ENCODE data around the gene BUD13.

The BUD13 gene

DNA sequence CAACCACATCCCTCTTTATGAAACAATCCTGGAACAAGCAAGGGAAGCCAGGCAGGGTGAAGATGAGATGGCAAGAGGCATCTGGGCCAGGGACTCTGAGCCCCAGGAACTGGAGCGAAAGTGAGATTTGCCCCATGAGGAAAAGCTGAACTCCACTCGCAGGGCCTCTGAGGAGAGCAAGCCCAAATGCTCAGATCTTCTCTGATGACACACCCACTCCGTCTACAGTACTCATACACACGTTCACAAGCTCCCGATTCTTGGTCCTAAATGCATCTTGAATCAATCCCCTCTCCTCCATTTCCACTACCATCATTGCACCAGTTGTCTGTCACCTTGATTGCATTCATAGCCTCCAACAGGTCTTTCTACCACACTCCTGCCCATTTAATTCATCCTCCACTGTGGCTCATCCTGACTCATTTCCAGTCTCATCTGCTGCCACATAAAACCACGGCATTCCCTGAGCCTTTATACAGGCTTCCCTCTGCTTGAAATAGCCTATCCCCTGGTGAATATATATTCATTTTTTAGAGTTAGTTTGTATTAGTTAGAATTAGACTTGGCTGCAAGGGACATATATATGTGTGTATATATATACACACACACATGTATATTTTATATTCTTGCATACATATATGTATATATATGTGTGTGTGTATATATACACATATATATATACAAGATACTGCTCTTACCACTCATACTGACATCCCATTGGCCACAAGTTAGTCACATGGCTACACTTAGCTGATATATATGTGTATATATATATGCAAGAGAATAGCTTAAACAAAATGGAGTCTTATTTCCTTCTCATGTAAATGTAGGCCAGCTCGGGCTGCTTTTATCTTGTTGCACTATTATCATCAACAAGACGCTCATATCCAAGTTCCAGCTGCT is 20.3 kb upstream of the BUD13 start:
- no peak for DNase-seq (ENCODE audit: low read depth)

GRCh38 chr11:116792144-116792868 is 19.5 kb upstream of the BUD13 start:
- DNase-seq (ENCODE audit: low read depth), result no peak

- no peak for DNase-seq (ENCODE audit: low read depth)
Measured at GRCh38 chr11:116791813-116792143, 19.0 kb upstream of the BUD13 start, which contains the start of gene APOA5. Gene APOA5, minus strand, starts transcription at chr11:116791879. Its CDS starts 19 bp downstream, at chr11:116791860.

- no peak for DNase-seq (ENCODE audit: low read depth)
Measured at GRCh38 chr11:116791002-116791812, 18.4 kb upstream of the BUD13 start.

- no peak for DNase-seq (ENCODE audit: low read depth)
Measured at GRCh38 chr11:116790167-116791001, 17.6 kb upstream of the BUD13 start.

DNA sequence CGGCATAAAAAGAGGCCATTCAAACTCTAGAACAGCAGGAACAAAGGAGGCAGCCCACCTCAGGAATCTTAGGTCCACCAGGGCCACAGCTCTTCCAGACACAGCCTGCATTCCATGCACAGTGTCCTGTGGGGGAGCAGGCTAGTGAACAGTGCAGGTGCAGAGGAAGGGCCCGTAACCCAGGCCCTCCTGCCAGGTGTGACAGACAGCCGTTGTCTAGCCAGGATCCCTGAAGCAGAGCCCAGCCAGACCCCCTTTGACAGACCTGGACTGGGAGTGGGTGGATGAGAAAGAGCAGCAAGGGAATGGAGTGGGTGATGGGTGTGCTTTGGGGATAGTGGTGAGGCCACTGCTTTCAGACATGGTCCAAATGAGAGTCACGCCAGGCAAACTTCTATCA is 16.2 kb upstream of the BUD13 start:
- no peak for DNase-seq (ENCODE audit: low read depth)

DNA sequence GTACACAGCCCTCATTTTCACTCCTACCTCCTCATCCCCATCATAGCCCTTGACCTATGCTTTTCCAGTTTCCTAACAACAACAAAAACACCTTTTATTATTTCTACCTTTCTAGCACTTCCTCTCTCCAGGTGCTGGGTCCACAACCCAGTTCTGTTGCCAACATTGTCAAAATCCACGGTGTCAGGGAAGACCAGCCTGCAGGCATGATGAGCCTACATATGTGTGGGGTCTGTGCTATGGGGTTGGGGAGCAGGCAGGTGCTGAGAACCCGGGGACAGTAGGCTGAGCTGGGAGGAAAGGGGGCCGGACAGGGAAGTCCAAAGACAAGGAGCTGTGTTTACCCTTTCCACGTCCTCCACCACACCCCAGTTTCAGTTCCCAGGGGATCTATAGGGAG is 15.7 kb upstream of the BUD13 start:
- DNase-seq (ENCODE audit: low read depth), result no peak

- DNase-seq (ENCODE audit: low read depth), result no peak
Measured at GRCh38 chr11:116787786-116788486, 15.1 kb upstream of the BUD13 start, which contains the start of gene ZPR1. Gene ZPR1, minus strand, starts transcription at chr11:116788023. Its CDS starts 33 bp downstream, at chr11:116787990.

- DNase-seq (ENCODE audit: low read depth), result no peak
Measured at GRCh38 chr11:116787436-116787785, 14.6 kb upstream of the BUD13 start.

GRCh38 chr11:116786966-116787365 is 14.2 kb upstream of the BUD13 start:
- DNase-seq (ENCODE audit: low read depth), result no peak

GRCh38 chr11:116786326-116786725 is 13.5 kb upstream of the BUD13 start:
- no peak for DNase-seq (ENCODE audit: low read depth)

GRCh38 chr11:116782728-116783127 is 9.9 kb upstream of the BUD13 start:
- no peak for DNase-seq (ENCODE audit: low read depth)

DNA sequence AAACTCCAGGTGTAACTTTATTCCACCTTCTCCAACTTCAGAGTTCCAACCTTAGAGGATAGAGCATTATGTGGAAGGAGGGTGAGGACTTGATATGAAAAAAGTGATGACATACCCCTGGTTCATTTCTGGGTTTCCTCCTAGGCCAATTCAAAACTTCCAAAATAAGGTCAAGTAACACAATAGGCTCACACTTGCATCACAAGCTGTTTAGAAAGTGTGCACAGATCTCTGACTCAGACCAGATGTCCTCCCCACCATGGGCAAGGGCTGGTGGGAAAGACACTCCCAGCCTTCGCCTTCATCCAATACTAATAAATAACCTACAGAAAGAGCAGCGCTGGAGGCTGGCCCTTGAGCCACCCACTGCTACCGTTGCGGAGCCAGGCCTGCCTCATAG is 5.8 kb upstream of the BUD13 start:
- no peak for DNase-seq (ENCODE audit: low read depth)

GRCh38 chr11:116777056-116777455 is 4.3 kb upstream of the BUD13 start:
- DNase-seq (ENCODE audit: low read depth), result no peak

DNA sequence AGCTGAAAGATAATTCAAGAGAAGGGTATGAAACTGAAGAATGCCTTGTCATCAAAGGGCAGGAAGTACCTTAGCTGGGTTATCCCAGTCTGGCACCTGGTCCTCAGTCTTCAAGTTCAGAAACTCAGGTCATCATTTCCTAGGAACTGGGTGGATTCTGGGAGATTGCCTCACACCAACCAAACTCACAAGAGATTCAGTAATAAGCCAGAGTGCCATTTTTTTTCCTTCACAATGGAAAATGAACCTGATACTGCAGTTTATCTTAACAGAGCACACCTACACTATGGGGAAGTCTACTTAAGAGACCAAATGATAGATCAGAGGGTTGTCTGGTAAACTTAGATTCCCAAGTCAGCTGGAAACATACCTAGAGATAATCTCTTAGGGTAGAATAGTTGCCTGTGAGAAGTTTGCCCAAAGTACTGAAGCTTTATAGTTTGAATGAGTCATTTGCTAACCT is 3.8 kb upstream of the BUD13 start:
- no peak for DNase-seq (ENCODE audit: low read depth)

DNA sequence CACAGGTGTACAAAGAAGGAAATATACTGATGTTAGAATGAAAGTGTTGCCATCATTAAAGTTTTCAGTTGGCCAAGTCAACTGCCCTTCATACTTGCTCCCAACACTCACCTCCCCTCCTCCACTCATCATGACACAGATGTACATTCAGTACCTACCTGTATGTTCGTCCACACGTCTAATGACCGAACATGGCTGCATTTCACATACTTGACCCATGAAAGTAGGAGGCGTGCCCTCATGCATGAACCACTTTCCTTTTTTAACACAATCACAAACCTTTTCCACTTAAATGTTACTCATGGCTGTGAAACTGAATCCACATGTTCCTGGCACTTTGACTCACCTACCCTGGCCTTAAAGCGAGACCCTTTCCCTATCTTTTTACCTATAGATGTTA is 3.2 kb upstream of the BUD13 start:
- no peak for DNase-seq (ENCODE audit: low read depth)

GRCh38 chr11:116774661-116775060 is 1.9 kb upstream of the BUD13 start:
- DNase-seq (ENCODE audit: low read depth), result no peak

- no peak for DNase-seq (ENCODE audit: low read depth)
Measured at GRCh38 chr11:116773203-116774097, 663 bp upstream of the BUD13 start.

- DNase-seq (ENCODE audit: low read depth), result no peak
Measured at GRCh38 chr11:116771935-116772334, 852 bp downstream of the BUD13 start.

- DNase-seq (ENCODE audit: low read depth), result no peak
Measured at GRCh38 chr11:116762132-116762531, 10.7 kb downstream of the BUD13 start.
